T47D (cell line): ENCODE data around the gene LYRM2.
"Not testable (repeated sequence)": the region's sequence is repeated elsewhere in the genome, so short reads cannot be mapped to it uniquely, and the experiment has no call there.

Experiments
- DNase-seq, 2 experiments: peaks; one replicate each; pipeline versions ENCODE4 v3.0.0 to v3.0.0-alpha.2; 2011 to 2012; ENCODE audit warnings: low read depth in 1 of 2, low spot score in 1 of 2
- JUND ChIP-seq: IDR thresholded peaks from 2 replicates; pipeline ENCODE4 v1.6.1; 2012; ENCODE audit warnings: low read depth
- in situ Hi-C: cut with HindIII; loops from 2 replicates; pipeline ENCODE4 v1.10.0; 2016; ENCODE audit warnings: low sequenced_read_pairs, low pct_unique_long_range_greater_than_20kb

Gene LYRM2

GRCh38 chr6:89667872-89668556 lies 29.5 kb upstream of the LYRM2 start:
- in situ Hi-C loops, result no loop called here
- TF ChIP-seq JUND, result no peak
- DNase-seq, result no peak

- no peak for DNase-seq
- TF ChIP-seq JUND, result no peak
- in situ Hi-C loops, result no loop called here
Observed at GRCh38 chr6:89662659-89663223, 24.2 kb upstream of the LYRM2 start.

GRCh38 chr6:89661559-89661958 lies 23.0 kb upstream of the LYRM2 start:
- in situ Hi-C loops, result no loop called here
- TF ChIP-seq JUND, result no peak
- DNase-seq, result no peak

GRCh38 chr6:89660981-89661380 lies 22.4 kb upstream of the LYRM2 start:
- in situ Hi-C loops, result no loop called here

GRCh38 chr6:89657445-89658158 lies 19.1 kb upstream of the LYRM2 start:
- DNase-seq, result peak; percentile 11 to 77
- in situ Hi-C loops, result no loop called here
- TF ChIP-seq JUND, result no peak

More at GRCh38 chr6:89660981-89661380, 22.4 kb upstream of the LYRM2 start:
- no peak for DNase-seq
- TF ChIP-seq JUND, result no peak

GRCh38 chr6:89655122-89655521 lies 16.6 kb upstream of the LYRM2 start:
- no peak for DNase-seq
- in situ Hi-C loops, result no loop called here
- no peak for TF ChIP-seq JUND

GRCh38 chr6:89650579-89650978 lies 12.0 kb upstream of the LYRM2 start:
- no peak for TF ChIP-seq JUND
- DNase-seq, result no peak
- in situ Hi-C loops, result no loop called here

- no peak for DNase-seq
- TF ChIP-seq JUND, result no peak
- in situ Hi-C loops, result no loop called here
Observed at GRCh38 chr6:89649682-89650081, 11.1 kb upstream of the LYRM2 start.

- TF ChIP-seq JUND, result no peak
- peak; percentile 7 to 54 for DNase-seq
- in situ Hi-C loops, result no loop called here
Observed at GRCh38 chr6:89644864-89645263, 6.3 kb upstream of the LYRM2 start.

GRCh38 chr6:89643406-89643805 lies 4.9 kb upstream of the LYRM2 start:
- no peak for DNase-seq
- in situ Hi-C loops, result no loop called here
- no peak for TF ChIP-seq JUND

- TF ChIP-seq JUND, result no peak
- DNase-seq, result no peak
- in situ Hi-C loops, result no loop called here
Observed at GRCh38 chr6:89642956-89643355, 4.4 kb upstream of the LYRM2 start.

GRCh38 chr6:89641581-89641980 lies 3.0 kb upstream of the LYRM2 start:
- in situ Hi-C loops, DNase-seq: not testable (repeated sequence)

- TF ChIP-seq JUND, result no peak
- no peak for DNase-seq
- in situ Hi-C loops, result no loop called here
Observed at GRCh38 chr6:89640804-89641203, 2.3 kb upstream of the LYRM2 start.

GRCh38 chr6:89637960-89638319 lies 607 bp downstream of the LYRM2 start:
- in situ Hi-C loops, result no loop called here
- no peak for TF ChIP-seq JUND
- no peak for DNase-seq

- DNase-seq, in situ Hi-C loops: not testable (repeated sequence)
Observed at GRCh38 chr6:89636412-89636811, 2.1 kb downstream of the LYRM2 start.
